ENCODE measurements around the gene AADAT. TPM values are rescaled to one million over a fixed set of nuclear protein-coding genes. Genes with fewer than 3 reads are reported as not detected.
"Not testable (repeated sequence)": the region's sequence is repeated elsewhere in the genome, so short reads cannot be mapped to it uniquely, and the experiment has no call there.

Gene AADAT
- total RNA-seq, 1 donor from 2014 or later, result 8.1 TPM

DNA sequence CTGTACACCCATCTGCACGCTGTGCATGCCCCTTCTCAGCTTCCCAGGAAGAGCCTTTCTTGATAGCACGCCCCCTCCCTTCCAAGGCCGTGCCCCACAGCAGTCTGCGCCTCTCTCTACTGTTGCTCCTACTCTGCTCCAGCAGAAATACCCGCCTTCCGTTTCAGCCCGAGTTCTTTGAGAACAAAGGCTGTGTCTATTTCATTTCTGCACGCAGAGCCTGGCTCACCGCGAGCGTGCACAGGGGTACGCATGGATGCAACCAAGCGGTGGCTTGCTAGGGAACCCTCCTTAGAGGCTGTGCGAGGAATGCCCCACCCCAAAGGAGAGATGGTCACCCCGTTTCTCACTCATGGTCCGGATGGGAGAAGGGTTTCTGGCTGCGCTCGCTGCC lies 485 bp downstream of the AADAT start:
- DNase-seq, result peak; percentile 37

GRCh38 chr4:170088716-170089115 lies 1.0 kb downstream of the AADAT start:
- DNase-seq, result no peak

- no peak for DNase-seq
These were observed 2.5 kb downstream of the AADAT start for GRCh38 chr4:170087163-170087700.

GRCh38 chr4:170083541-170083940 lies 6.2 kb downstream of the AADAT start:
- no peak for DNase-seq

DNA sequence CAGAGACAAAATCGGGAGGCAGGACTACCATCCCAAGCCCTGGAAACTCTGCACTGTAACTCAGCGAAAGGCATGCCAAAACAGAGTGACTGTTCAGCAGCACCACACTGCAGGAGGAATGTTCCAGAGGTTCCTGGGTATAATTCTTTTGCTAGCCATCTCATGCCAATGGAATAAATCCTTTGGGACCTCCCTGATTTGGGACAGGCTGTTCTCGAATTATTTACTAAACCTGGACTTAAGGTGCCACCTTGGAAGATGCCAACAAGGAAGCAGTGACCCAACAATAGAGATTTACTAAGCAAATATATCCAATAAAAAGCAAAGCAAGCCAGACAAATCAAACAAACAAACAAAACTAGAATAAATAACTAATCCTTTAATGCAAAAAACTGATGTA lies 9.3 kb downstream of the AADAT start:
- no peak for DNase-seq

GRCh38 chr4:170079981-170080380 lies 9.8 kb downstream of the AADAT start:
- DNase-seq, result no peak

- DNase-seq, result no peak
These were observed 18.6 kb downstream of the AADAT start for GRCh38 chr4:170071196-170071595.

GRCh38 chr4:170068438-170069128 lies 21.2 kb downstream of the AADAT start:
- no peak for DNase-seq

DNA sequence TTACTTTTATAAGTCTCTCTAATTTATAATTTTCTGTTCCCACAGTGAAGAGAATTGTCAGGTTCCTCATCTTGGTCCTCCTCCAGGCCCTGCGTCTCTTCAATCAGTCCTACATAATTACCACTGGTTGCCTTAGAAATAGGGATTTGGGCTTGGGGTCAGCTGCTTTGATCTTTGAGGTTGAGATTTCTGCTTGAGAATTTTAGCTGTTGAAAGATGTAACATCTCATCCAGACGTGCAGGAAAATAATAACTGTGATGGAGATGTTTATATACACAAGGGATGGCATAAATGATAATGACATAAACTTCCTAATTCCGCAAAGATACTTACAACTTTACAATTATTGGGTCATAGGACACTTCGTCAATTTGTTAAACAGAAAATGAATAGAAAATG lies 30.3 kb downstream of the AADAT start:
- no peak for DNase-seq

- DNase-seq, result no peak
These were observed 30.9 kb downstream of the AADAT start for GRCh38 chr4:170058826-170059225.

GRCh38 chr4:170057866-170058265 lies 31.9 kb downstream of the AADAT start:
- DNase-seq, result no peak

- no peak for DNase-seq
These were observed 36.8 kb downstream of the AADAT start for GRCh38 chr4:170052919-170053318.

- no peak for DNase-seq
These were observed 38.4 kb downstream of the AADAT start for GRCh38 chr4:170051402-170051801.

DNA sequence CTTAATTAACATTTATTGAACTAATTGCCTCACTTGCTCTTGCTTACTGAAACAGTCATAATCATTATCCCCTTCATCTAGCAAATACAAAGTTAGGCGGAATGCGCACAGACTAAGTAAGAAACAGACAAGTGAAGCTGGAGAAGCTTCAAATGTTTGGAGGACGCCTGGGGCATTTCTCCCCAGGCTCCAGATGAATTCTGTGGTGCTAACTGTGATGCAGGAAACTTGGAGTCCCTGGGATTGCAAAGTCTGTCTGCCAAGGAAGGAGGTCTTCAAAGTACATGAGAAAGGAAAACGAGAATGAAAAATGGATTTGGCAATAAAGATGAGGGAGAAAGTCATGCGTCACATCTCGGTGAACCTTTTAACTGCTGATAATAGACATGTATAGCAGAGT lies 40.0 kb downstream of the AADAT start:
- no peak for DNase-seq

GRCh38 chr4:170047771-170048354 lies 41.9 kb downstream of the AADAT start:
- DNase-seq, result peak; percentile 7

- not testable (repeated sequence) for DNase-seq
These were observed 43.6 kb downstream of the AADAT start for GRCh38 chr4:170046156-170046555.

- DNase-seq, result no peak
These were observed 49.6 kb downstream of the AADAT start for GRCh38 chr4:170040031-170040680.

DNA sequence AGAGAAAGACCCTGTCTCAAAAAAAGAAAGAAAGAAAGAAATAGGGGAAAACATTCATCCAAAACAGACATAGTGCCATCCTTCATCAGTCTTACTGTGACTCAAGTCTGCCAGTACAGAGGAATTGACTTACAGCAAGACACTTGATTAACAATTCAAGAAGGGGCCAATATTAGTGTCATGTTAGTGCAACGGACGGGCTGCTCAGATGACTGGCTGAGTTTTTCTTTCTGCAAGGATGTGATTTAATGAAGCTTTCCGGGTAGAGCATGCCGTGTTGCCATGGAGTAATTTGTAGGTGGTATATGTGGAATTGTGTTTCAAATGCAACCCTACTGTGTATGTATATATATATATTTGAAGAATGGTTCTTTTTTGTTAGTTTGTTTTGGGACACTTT lies 51.0 kb downstream of the AADAT start:
- no peak for DNase-seq

- no peak for DNase-seq
These were observed 51.5 kb downstream of the AADAT start for GRCh38 chr4:170038232-170038631.

DNA sequence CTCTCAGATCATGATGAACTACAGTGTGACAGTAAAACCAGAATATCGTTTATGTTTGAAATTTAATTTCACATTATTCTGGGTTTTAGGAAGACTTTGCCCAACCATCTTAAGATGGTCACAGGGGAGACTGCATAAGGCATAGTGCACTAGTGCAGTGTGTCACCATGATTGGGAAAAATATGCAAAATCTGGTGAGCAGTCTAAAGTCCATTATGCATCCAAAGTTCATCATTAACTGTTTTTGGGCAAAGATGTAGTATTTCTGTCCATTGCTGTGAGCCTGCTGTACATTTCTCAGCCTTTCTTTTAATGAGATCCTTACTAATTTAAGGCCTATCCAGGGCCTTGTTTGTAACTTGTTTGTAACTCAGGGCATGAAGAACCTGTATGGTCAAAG lies 52.3 kb downstream of the AADAT start:
- no peak for DNase-seq

DNA sequence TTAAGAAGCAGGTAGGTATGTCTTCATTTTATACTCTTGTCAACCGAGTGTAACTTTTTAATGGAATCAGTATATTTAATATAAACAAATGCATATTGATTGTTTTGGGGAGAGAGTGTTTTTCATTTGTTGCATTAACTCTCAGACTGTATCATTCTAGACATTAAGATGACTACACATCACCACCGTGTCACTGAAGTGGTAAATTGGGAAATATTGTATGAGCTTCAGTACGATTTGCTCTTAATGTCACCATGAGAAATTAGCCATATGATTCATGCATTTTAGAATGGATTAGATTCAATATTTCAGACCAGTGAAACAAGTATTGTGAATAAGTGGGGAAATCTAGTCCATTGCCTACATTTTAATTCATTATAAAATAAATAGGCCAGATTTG lies 53.9 kb downstream of the AADAT start:
- DNase-seq, result no peak

DNA sequence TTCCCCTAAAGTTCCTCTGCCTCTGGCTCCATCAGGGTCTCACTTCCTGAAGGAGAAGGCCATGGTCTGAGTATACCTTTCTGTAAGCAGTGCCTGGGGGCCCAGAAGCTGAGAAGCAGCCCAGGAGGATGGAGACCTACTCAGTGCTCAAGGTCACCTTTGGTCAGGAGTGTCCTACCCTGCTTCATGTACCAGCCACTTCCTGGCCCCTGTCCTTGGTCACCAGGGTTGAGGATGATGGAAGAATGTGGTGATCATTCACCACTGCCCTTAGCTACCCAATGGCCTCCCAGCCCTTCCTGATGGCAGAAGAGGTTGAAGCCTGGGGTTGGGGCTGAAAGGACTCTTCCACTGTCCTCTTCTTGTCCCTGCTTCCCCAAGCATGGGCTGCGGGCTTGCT lies 54.5 kb downstream of the AADAT start:
- no peak for DNase-seq

- DNase-seq, result no peak
These were observed 55.8 kb downstream of the AADAT start for GRCh38 chr4:170033999-170034398.

DNA sequence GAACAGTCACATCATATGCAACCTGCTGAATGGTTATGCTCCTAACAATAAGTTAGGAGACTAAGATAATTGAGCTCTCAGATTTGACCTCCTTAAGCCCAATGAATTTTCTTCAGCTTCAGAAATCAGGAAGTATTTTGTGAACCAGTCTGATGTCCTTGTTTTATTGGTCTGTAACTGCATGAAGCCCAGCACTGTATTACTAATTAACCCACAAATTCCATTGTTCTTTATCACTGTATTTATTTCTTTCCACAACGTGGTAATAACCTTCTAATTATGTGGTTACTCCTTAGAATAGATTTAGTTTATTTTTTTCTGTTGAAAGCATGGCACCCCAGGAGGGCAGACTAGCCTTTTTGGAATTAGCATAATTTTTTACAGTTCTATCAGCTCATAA lies 59.6 kb downstream of the AADAT start:
- no peak for DNase-seq

All from skin of body (tissue), 2 donors.